HEK293 (cell line): ENCODE results near the gene GPAM.

Experiments
- CTCF ChIP-seq: fragments of 450-650 bp; formaldehyde crosslinking; IDR thresholded peaks from 2 replicates; pipeline ENCODE4 v1.5.1; 2016; ENCODE audit warnings: missing biosample characterization, missing genetic modification characterization
- PATZ1 ChIP-seq: fragments of 450-650 bp; formaldehyde crosslinking; IDR thresholded peaks from 2 replicates; pipeline ENCODE4 v1.5.1; 2016; ENCODE audit warnings: missing biosample characterization, missing genetic modification characterization
- ZBTB7A ChIP-seq: fragments of 450-650 bp; formaldehyde crosslinking; IDR thresholded peaks from 2 replicates; pipeline ENCODE4 v1.5.1; 2016; ENCODE audit warnings: low read depth, missing biosample characterization, missing genetic modification characterization
- ZNF10 ChIP-seq: fragments of 450-650 bp; formaldehyde crosslinking; IDR thresholded peaks from 2 replicates; pipeline ENCODE4 v1.5.1; 2017; ENCODE audit warnings: missing biosample characterization, missing genetic modification characterization
- ZNF211 ChIP-seq: fragments of 450-650 bp; formaldehyde crosslinking; IDR thresholded peaks from 2 replicates; pipeline ENCODE4 v1.5.1; 2016; ENCODE audit warnings: low read depth, missing biosample characterization, missing genetic modification characterization
- ZNF24 ChIP-seq: fragments of 450-650 bp; formaldehyde crosslinking; IDR thresholded peaks from 2 replicates; pipeline ENCODE4 v1.5.1; 2016; ENCODE audit warnings: missing biosample characterization, missing genetic modification characterization
- ZNF280C ChIP-seq: fragments of 450-650 bp; formaldehyde crosslinking; IDR thresholded peaks from 2 replicates; pipeline ENCODE4 v1.5.1; 2016; ENCODE audit warnings: missing biosample characterization, missing genetic modification characterization
- ZNF302 ChIP-seq: fragments of 450-650 bp; formaldehyde crosslinking; IDR thresholded peaks from 2 replicates; pipeline ENCODE4 v1.5.1; 2016; ENCODE audit warnings: missing biosample characterization, missing genetic modification characterization, low read depth
- ZNF626 ChIP-seq: fragments of 450-650 bp; sonication (Bioruptor Pico); formaldehyde crosslinking; IDR thresholded peaks from 2 replicates; pipeline ENCODE4 v1.5.1; 2018; ENCODE audit warnings: missing biosample characterization, missing genetic modification characterization, inconsistent platforms

GRCh38 chr10:112143420-112143819, 40.1 kb downstream of the GPAM start:
- no peak for TF ChIP-seq ZNF211
- no peak for TF ChIP-seq CTCF
- TF ChIP-seq ZNF302 (tag by site-specific recombination) = no peak
- no peak for TF ChIP-seq ZNF10 (tag by site-specific recombination)
- TF ChIP-seq ZBTB7A (tag by site-specific recombination) = no peak
- no peak for TF ChIP-seq PATZ1 (tag by site-specific recombination)
- no peak for TF ChIP-seq ZNF280C
- no peak for TF ChIP-seq ZNF626 (tag by site-specific recombination)
- no peak for TF ChIP-seq ZNF24
